ENCODE data around the gene PANK2.
"Not testable (repeated sequence)": the region's sequence is repeated elsewhere in the genome, so short reads cannot be mapped to it uniquely, and the experiment has no call there.

Gene PANK2

DNA sequence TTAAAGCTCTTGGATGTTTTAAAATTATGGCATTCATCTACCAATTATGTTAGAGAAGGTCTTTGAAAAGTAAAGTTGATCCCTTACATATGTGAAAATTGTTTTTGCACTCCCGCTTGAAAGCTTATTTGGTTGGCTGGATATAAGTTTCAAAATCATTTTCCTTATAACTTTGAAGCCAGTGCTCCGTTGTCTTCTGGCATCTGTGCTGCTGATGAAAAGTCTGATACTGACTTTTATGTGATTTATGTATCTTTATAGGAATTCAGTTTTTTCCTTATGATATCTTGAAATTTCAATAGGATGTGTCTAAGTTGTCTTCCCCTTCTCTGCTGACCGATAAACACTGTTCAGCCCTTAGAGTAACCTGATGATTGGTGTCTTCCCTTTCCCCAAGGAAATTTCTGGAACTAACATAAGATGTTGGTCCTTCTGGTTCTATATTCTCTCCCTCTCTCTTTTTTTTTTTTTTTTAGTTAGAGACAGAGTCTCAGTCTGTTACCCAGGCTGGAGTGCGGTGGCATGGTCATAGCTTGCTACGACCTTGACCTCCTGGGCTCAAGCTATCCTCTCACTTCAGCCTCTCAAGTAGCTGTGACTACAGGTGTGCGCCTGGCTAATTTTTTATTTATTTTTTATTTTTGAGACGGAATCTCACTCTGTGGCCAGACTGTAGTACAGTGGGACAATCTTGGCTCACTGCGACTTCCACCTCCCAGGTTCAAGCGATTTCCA is 12.7 kb downstream of the PANK2 start:
- TF ChIP-seq, protein P1, sequence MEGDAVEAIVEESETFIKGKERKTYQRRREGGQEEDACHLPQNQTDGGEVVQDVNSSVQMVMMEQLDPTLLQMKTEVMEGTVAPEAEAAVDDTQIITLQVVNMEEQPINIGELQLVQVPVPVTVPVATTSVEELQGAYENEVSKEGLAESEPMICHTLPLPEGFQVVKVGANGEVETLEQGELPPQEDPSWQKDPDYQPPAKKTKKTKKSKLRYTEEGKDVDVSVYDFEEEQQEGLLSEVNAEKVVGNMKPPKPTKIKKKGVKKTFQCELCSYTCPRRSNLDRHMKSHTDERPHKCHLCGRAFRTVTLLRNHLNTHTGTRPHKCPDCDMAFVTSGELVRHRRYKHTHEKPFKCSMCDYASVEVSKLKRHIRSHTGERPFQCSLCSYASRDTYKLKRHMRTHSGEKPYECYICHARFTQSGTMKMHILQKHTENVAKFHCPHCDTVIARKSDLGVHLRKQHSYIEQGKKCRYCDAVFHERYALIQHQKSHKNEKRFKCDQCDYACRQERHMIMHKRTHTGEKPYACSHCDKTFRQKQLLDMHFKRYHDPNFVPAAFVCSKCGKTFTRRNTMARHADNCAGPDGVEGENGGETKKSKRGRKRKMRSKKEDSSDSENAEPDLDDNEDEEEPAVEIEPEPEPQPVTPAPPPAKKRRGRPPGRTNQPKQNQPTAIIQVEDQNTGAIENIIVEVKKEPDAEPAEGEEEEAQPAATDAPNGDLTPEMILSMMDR (IDR thresholded peaks at IDR 0.05; ENCODE audit: control insufficient read depth, extremely low read depth, insufficient read depth) = no peak
- no peak for DNase-seq (ENCODE audit: low read depth)
- no peak overlapping the region for H3K4me3 ChIP-seq (ENCODE audit: low read depth, low read length)

DNA sequence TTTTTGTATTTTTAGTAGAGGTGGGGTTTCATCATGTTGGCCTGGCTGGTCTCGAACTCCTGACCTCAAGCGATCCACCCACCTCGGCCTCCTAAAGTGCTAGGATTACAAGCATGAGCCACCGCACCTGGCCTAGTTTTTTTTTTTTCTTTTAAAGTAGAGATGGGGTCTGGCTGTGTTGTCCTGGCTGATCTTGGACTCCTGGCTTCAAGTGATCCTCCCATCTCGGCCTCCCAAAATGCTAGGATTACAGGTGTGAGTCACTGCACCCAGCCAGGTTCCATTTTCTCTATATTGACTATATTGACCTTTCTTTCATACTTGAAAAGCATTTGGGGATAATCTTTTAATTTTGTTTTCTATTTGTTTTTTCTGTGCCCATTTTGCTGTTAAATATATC is 13.3 kb downstream of the PANK2 start:
- no peak overlapping the region for H3K4me3 ChIP-seq (ENCODE audit: low read depth, low read length)
- DNase-seq (ENCODE audit: low read depth) = no peak
- TF ChIP-seq, protein P1 (IDR thresholded peaks at IDR 0.05; ENCODE audit: control insufficient read depth, extremely low read depth, insufficient read depth) = no peak

DNA sequence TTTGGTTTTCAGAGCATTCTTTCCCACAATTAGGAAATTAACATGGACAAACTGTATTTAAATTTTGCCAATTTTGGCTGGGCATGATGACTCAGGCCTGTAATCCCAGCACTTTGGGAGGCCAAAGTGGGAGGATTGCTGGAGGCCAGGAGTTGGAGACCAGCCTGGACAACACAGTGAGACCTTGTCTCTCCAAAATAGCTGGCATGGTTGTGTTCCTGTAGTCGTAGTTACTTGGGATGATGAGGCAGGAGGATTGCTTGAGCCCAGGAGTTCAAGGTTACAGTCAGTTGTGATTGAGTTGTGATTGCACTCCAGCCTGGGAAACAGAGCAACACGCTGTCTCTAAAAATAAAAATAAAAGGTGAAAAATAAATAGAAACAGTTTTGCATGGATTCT is 15.0 kb downstream of the PANK2 start:
- no peak overlapping the region for H3K4me3 ChIP-seq (ENCODE audit: low read depth, low read length)
- DNase-seq (ENCODE audit: low read depth) = no peak
- TF ChIP-seq, protein P1 (IDR thresholded peaks at IDR 0.05; ENCODE audit: control insufficient read depth, extremely low read depth, insufficient read depth) = no peak

DNA sequence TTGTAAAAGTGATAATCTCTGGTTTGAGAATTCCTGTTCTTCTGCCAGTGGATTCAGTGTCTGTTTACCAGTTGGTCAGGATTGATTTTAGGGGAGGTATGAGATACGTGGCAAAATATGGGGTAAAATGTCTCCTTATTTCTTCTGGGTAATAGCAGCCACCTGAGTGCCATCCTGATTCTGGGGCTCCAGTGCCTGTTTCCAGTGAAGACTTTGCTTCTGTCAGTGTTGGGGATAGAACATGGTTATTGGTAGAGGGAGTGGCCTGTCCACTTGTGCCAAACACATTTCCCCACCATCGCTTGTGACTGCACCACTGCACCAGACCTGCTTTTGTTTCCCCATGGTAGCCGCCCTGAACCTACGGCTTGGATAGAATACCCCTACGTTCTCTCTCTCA is 15.7 kb downstream of the PANK2 start:
- TF ChIP-seq, protein P1 (IDR thresholded peaks at IDR 0.05; ENCODE audit: control insufficient read depth, extremely low read depth, insufficient read depth) = no peak
- H3K4me3 ChIP-seq (ENCODE audit: low read depth, low read length) = no peak overlapping the region
- DNase-seq (ENCODE audit: low read depth) = no peak

DNA sequence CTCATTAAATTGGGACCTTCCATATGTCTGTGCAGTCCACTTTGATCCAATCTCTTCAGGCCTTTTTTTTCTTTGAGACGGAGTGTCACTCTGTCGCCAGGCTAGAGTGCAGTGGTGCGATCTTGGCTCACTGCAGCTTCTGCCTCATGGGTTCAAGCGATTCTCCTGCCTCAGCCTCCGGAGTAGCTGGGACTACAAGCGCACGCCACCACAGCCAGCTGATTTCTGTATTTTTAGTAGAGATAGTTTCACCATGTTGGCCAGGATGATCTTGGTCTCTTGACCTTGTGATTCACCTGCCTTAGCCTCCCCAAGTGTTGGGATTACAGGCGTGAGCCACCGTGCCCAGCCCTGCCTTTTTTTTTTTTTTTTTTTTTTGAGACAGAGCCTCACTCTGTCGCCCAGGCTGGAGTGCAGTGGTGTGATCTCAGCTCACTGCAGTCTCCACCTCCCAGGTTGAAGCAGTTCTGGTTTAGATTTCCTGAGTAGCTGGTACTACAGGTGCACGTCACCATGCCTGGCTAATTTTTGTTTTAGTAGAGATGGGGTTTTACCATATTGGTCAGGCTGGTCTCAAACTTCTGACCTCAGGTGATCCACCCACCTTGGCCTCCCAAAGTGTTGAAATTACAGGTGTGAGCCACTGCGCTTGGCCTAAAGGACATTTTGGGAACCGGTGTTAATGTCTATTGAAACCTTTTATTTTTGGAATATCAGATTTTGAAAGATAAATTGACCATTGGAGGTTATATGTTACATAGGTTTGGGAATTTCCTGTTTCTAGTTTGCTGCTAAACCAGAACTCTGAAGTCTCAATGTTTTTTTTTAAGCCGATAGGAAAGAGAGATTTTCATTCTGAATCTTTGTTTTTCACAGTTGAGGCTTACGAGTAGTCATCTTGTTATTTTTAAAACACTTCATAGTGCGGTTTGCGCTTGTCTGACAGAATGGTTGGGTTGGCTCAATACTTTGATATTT is 17.8 kb downstream of the PANK2 start:
- not testable (repeated sequence) for DNase-seq (ENCODE audit: low read depth); H3K4me3 ChIP-seq (ENCODE audit: low read depth, low read length)

DNA sequence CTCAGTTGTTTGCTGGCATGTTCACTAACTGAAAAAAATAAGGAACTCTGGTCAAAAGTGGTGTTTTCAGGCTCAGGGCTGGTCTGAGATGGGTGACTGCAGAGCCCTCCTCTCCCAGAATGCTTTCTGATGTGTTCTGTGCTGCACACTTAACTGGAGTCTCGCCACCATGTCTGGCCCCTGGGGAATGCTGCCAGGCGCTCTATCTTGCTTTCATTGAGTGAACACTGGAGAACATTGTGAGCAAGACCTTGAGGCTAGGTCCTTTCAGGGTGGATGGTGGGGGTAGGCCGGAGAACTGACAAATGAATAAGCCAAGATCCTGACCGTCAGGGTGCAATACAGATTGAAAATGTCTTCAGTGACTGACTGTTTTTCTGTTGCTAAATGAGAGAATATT is 19.5 kb downstream of the PANK2 start:
- H3K4me3 ChIP-seq (ENCODE audit: low read depth, low read length) = no peak overlapping the region

DNA sequence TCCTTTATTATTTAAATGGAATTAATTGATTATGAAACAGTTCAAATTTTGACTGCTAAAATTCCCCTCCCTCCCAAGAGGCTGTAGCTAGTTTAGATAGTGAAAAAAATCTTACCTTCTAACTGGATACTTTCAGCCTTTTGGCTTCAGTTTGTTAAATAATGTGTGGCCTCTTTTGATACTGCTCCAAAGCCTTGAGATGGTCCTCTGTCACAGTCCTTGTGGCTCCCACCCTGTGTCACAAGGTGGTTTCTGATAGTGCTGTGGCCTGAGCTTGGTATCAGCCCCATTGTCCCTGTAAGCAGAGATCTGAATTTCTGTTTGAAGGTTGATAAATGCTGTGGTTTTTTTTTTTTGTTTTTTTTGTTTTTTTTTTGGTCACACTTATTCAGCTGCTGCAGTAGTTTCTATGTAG is 20.8 kb downstream of the PANK2 start:
- H3K4me3 ChIP-seq (ENCODE audit: low read depth, low read length) = no peak overlapping the region
- TF ChIP-seq, protein P1 (IDR thresholded peaks at IDR 0.05; ENCODE audit: control insufficient read depth, extremely low read depth, insufficient read depth) = no peak
- no peak for DNase-seq (ENCODE audit: low read depth)

More for the DNA sequence above, 19.5 kb downstream of the PANK2 start:
- TF ChIP-seq, protein P1 (IDR thresholded peaks at IDR 0.05; ENCODE audit: control insufficient read depth, extremely low read depth, insufficient read depth) = no peak
- DNase-seq (ENCODE audit: low read depth) = no peak

Measured in LNCaP clone FGC (cell line).